Neural progenitor cell (in vitro differentiated cells): ENCODE measurements around the gene JOSD1.

Experiments
- CTCF ChIP-seq: fragments of 200-600 bp; sonication (generic); IDR thresholded peaks from 2 replicates; pipeline ENCODE4 v1.5.1; 2017; ENCODE audit warnings: antibody characterized with exemption, mild to moderate bottlenecking
- EZH2 ChIP-seq: fragments of 200-600 bp; sonication (generic); IDR thresholded peaks from 2 replicates; pipeline ENCODE4 v1.6.1; 2017; ENCODE audit warnings: antibody characterized with exemption, mild to moderate bottlenecking, moderate library complexity
- EZH2phosphoT487 ChIP-seq: fragments of 200-600 bp; sonication (generic); IDR thresholded peaks from 2 replicates; pipeline ENCODE4 v1.6.1; 2017; ENCODE audit warnings: antibody characterized with exemption

- TF ChIP-seq CTCF (no peak), EZH2 (no peak), EZH2phosphoT487 (no peak)
Observed at GRCh38 chr22:38698407-38699094, 2.2 kb downstream of the JOSD1 start.
